Measurements from ENCODE around the gene RNASET2.
A peak's percentile ranks its signal among the peaks of the same experiment; 100 is the strongest.

The RNASET2 gene

DNA sequence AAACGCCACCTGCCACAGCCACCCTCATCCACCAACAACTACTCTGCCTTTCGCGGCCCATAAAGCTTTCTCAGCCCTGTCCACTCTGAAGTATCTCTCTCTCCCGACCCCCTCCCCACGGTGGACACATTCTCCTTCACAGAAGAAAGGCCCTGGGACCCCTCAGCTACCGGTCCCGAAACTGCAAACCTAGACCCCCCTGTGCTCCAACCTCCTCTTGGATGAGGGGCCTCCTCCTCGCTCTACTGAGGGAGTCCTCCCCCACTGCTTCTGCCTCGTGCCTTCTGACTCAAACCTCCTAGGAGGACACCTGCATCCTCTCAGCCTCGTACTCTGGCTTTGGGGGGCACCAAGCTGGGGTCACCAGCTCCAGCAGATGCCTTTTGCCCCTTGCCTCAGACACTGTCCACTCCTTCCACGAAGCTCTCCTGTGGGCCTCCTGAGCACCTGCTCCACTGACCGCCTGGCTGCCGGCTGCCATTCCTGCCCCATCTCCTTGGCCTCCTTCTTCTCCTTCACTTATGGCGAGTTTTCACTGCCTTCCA lies 24.9 kb downstream of the RNASET2 start:
- TF ChIP-seq, protein P1, sequence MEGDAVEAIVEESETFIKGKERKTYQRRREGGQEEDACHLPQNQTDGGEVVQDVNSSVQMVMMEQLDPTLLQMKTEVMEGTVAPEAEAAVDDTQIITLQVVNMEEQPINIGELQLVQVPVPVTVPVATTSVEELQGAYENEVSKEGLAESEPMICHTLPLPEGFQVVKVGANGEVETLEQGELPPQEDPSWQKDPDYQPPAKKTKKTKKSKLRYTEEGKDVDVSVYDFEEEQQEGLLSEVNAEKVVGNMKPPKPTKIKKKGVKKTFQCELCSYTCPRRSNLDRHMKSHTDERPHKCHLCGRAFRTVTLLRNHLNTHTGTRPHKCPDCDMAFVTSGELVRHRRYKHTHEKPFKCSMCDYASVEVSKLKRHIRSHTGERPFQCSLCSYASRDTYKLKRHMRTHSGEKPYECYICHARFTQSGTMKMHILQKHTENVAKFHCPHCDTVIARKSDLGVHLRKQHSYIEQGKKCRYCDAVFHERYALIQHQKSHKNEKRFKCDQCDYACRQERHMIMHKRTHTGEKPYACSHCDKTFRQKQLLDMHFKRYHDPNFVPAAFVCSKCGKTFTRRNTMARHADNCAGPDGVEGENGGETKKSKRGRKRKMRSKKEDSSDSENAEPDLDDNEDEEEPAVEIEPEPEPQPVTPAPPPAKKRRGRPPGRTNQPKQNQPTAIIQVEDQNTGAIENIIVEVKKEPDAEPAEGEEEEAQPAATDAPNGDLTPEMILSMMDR (conservative IDR thresholded peaks at IDR 0.05; ENCODE audit: low read depth, low read length): no peak
- no peak for DNase-seq (ENCODE audit: low read depth)
- no peak overlapping the region for H3K4me3 ChIP-seq (ENCODE audit: low read depth, low read length)

DNA sequence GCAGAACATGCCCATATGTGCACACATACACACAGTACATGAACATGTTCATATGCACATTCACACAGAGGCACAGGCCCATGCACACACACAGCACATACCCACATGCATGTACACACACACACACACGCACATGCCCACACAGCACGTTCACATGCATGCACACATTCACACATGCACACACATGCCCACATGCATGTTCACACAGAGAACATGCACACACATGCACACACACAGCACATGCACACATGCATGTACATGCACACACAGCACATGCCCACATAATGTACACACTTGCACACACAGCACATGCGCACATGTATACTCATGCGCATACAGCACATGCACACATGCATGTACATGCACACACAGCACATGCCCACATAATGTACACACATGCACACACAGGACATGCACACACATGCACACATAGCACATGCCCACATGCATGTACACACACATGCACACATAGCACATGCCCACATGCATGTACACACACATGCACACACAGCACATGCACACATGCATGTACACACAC lies 25.9 kb downstream of the RNASET2 start:
- no peak overlapping the region for H3K4me3 ChIP-seq (ENCODE audit: low read depth, low read length)
- DNase-seq (ENCODE audit: low read depth): no peak
- TF ChIP-seq, protein P1 (conservative IDR thresholded peaks at IDR 0.05; ENCODE audit: low read depth, low read length): no peak

- no peak overlapping the region for H3K4me3 ChIP-seq (ENCODE audit: low read depth, low read length)
- DNase-seq (ENCODE audit: low read depth): no peak
Observed at GRCh38 chr6:166929542-166930189, 26.7 kb downstream of the RNASET2 start.

DNA sequence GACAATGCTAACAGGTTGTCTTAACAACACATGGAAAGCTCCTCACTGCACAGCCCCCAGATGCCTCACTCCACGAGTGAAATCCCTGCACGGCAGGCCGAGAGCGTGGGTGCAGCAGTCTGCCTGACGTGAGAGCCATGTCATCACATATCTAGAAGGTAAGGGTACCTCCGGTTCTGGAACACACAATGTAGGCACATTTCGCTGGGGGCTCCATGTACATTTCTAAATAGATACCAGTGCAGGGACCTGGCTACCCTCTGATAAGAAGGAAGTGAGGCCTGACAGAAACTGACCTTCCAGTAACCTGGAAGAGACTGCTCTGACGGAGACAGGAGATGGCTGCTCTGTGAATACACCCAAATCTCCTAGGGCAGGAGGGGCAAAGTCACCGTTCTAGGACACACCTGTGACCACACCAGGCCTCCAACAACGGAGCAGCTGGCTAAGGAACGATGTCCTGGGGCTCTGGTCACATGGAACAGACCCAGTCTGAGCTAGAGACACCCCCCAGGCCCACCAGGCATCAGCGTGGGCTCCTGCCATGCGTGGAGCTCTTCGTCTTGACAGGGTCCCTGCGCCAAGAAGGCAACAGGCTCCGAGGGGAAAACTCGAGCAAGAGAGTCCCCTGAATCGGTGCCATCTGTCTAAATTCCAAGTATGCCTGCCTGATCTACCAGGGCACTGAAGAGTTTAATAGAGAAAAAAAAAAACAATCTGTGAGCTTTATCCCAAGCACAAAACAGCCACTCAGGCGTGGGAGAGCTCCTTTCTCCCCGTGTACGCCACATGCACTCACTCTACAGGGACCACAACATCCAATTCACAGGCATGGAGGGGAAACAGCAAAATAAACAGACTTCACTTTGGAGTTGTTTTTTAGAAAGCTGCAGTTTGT lies 27.5 kb downstream of the RNASET2 start:
- H3K4me3 ChIP-seq (ENCODE audit: low read depth, low read length): no peak overlapping the region
- no peak for DNase-seq (ENCODE audit: low read depth)
- TF ChIP-seq, protein P1 (conservative IDR thresholded peaks at IDR 0.05; ENCODE audit: low read depth, low read length): no peak

More at GRCh38 chr6:166929542-166930189, 26.7 kb downstream of the RNASET2 start:
- TF ChIP-seq, protein P1 (conservative IDR thresholded peaks at IDR 0.05; ENCODE audit: low read depth, low read length): peak; percentile 11

GRCh38 chr6:166927935-166928643 lies 28.3 kb downstream of the RNASET2 start:
- TF ChIP-seq, protein P1 (conservative IDR thresholded peaks at IDR 0.05; ENCODE audit: low read depth, low read length): no peak
- H3K4me3 ChIP-seq (ENCODE audit: low read depth, low read length): no peak overlapping the region
- no peak for DNase-seq (ENCODE audit: low read depth)

- DNase-seq (ENCODE audit: low read depth): no peak
- no peak overlapping the region for H3K4me3 ChIP-seq (ENCODE audit: low read depth, low read length)
- TF ChIP-seq, protein P1 (conservative IDR thresholded peaks at IDR 0.05; ENCODE audit: low read depth, low read length): no peak
Observed at GRCh38 chr6:166927240-166927934, 29.0 kb downstream of the RNASET2 start.
